Naive thymus-derived CD4-positive, alpha-beta T cell (primary cell): Measurements from ENCODE around the gene ADARB1. TPM values are rescaled to one million over a fixed set of nuclear protein-coding genes. Genes with fewer than 3 reads are reported as not detected.

Experiments used
- ATAC-seq: fragments of 150-1000 bp; cut with Tn5 transposase; 2 replicates; pipeline ENCODE4 v1.10.0; 2021; ENCODE audit warnings: mild to moderate bottlenecking, moderate library complexity
- CTCF ChIA-PET: fragments of 350-600 bp; sonication (Branson Sonifier 250); formaldehyde crosslinking; loops from one replicate; lab custom pipeline; 2021; ENCODE audit warnings: antibody characterized with exemption; lab: Charles Lee
- POLR2A ChIA-PET: fragments of 350-600 bp; sonication (Branson Sonifier 250); formaldehyde crosslinking; loops from one replicate; lab custom pipeline; 2021; ENCODE audit warnings: antibody characterized with exemption, inconsistent platforms; lab: Charles Lee
- DNase-seq, 9 donors: peaks; one replicate each; pipeline versions ENCODE4 v3.0.0 to v3.0.0-alpha.2; 2020 to 2022; ENCODE audit warnings: mixed read lengths in 1 of 9
- H3K27ac ChIP-seq: one replicate; pipeline ENCODE4 v1.7.0; 2013; ENCODE audit warnings: mild to moderate bottlenecking, low read depth, low read length, moderate library complexity
- H3K27me3 ChIP-seq, 2 donors: one replicate each; pipeline ENCODE4 v1.7.0; 2013; ENCODE audit warnings: low read length in 2 of 2, mild to moderate bottlenecking in 2 of 2, moderate library complexity in 2 of 2; ENCODE audit not compliant: control insufficient read depth in 2 of 2, insufficient read depth in 2 of 2
- H3K36me3 ChIP-seq, 3 experiments: 1 replicate in 2 of 3; 2 replicates in 1 of 3; pipeline ENCODE4 v1.7.0; 2013; ENCODE audit warnings: low read length in 3 of 3, mild to moderate bottlenecking in 3 of 3, moderate library complexity in 1 of 3; ENCODE audit not compliant: insufficient read depth in 3 of 3, control insufficient read depth in 2 of 3
- H3K4me1 ChIP-seq, 2 donors: one replicate each; pipeline ENCODE4 v1.7.0; 2013; ENCODE audit warnings: low read length in 2 of 2, mild to moderate bottlenecking in 2 of 2, moderate library complexity in 1 of 2; ENCODE audit not compliant: control insufficient read depth in 2 of 2, insufficient read depth in 2 of 2
- H3K4me3 ChIP-seq: 2 replicates; pipeline ENCODE4 v1.7.0; 2013; ENCODE audit warnings: mild to moderate bottlenecking, low read length
- H3K9me3 ChIP-seq, 3 experiments: 1 replicate in 2 of 3; 2 replicates in 1 of 3; pipeline ENCODE4 v1.7.0; 2013; ENCODE audit warnings: low read length in 3 of 3; ENCODE audit not compliant: control insufficient read depth in 2 of 3
- H3K27ac Mint-ChIP-seq, 9 donors: one replicate each; pipeline ENCODE4 v1.8.0; 2020 to 2022; ENCODE audit warnings: mixed read lengths in 9 of 9, mild to moderate bottlenecking in 8 of 9, moderate library complexity in 5 of 9, inconsistent platforms in 2 of 9
- H3K27me3 Mint-ChIP-seq, 5 donors: one replicate each; pipeline ENCODE4 v1.8.0; 2021 to 2022; ENCODE audit warnings: mixed read lengths in 5 of 5, mild to moderate bottlenecking in 1 of 5
- H3K36me3 Mint-ChIP-seq, 5 donors: one replicate each; pipeline ENCODE4 v1.8.0; 2020 to 2022; ENCODE audit warnings: mixed read lengths in 5 of 5, mild to moderate bottlenecking in 3 of 5, inconsistent platforms in 1 of 5
- H3K4me1 Mint-ChIP-seq, 7 donors: one replicate each; pipeline ENCODE4 v1.8.0; 2020 to 2022; ENCODE audit warnings: mixed read lengths in 7 of 7, mild to moderate bottlenecking in 3 of 7, inconsistent platforms in 1 of 7
- H3K4me3 Mint-ChIP-seq, 10 donors: one replicate each; pipeline ENCODE4 v1.8.0; 2020 to 2022; ENCODE audit warnings: mild to moderate bottlenecking in 10 of 10, mixed read lengths in 10 of 10, moderate library complexity in 6 of 10, inconsistent platforms in 2 of 10
- H3K9me3 Mint-ChIP-seq, 11 donors: one replicate each; pipeline ENCODE4 v1.8.0; 2020 to 2022; ENCODE audit warnings: mixed read lengths in 11 of 11, mild to moderate bottlenecking in 4 of 11, inconsistent platforms in 1 of 11, moderate library complexity in 1 of 11
- intact Hi-C, 2 donors: fragments of 100-400 bp; cut with micrococcal nuclease; formaldehyde crosslinking; loops; one replicate each; pipeline ENCODE4 v1.15.1; 2023
- polyA plus RNA-seq, 2 donors: library from polyadenylated mRNA; unstranded; fragments of 300-500 nt; fragmentation: Illumina TruSeq; gene quantifications; one replicate each; pipeline ENCODE4 v1.2.3, GENCODE V29; 2021
- total RNA-seq, 6 experiments: library from RNA in 5 of 6; stranded (reverse) in 5 of 6; gene quantifications; 1 replicate in 5 of 6; 2 replicates in 1 of 6; pipeline ENCODE4 v1.2.3 and lab custom pipeline; 2021 to 2026

ADARB1 gene
- total and polyA plus RNA-seq, 7 experiments from 2014 or later = 6.2 to 52.2 (median 38.4) TPM

GRCh38 chr21:45113543-45113942, 39.2 kb downstream of the ADARB1 start:
- intact Hi-C loops = loop anchor here in 1 of 2 donors (10.0 kb wide), 1 partner anchor 309 kb away; the partner anchor contains the start of gene UBE2G2
- peaks cover 0 to 11% of the 10 kb centered on the region in 2 donors for H3K4me1 ChIP-seq

GRCh38 chr21:45114072-45114471, 39.7 kb downstream of the ADARB1 start:
- Mint-ChIP-seq H3K4me3 (no peak overlapping the region), H3K4me1 (peaks cover 34 to 79% (median 66%) of the 10 kb centered on the region in 7 donors)

More at GRCh38 chr21:45113543-45113942, 39.2 kb downstream of the ADARB1 start:
- DNase-seq (no peak), ATAC-seq (no peak)
- ChIA-PET POLR2A (interaction anchor here (0.7 kb wide), 1 partner anchor 52 kb away, joined by 3 read pairs; no protein-coding TSS in a partner anchor), CTCF (interaction anchor here (0.7 to 1.8 kb wide), 3 partner anchors 24 to 164 kb away, joined by 3 to 6 read pairs (median 5); no protein-coding TSS in a partner anchor)
- no peak overlapping the region for H3K27ac ChIP-seq
- H3K36me3 ChIP-seq = no peaks in the 10 kb centered on the region
- H3K4me3 ChIP-seq = no peak overlapping the region
- no peaks in the 10 kb centered on the region for H3K27me3 Mint-ChIP-seq
- H3K4me3 Mint-ChIP-seq = no peak overlapping the region
- H3K9me3 Mint-ChIP-seq = no peaks in the 10 kb centered on the region
- peaks cover 0 to 13% (median 4%) of the 10 kb centered on the region in 5 donors for H3K36me3 Mint-ChIP-seq
- H3K27me3 ChIP-seq = no peaks in the 10 kb centered on the region
- H3K4me1 Mint-ChIP-seq = peaks cover 35 to 82% (median 72%) of the 10 kb centered on the region in 7 donors
- H3K9me3 ChIP-seq = no peaks in the 10 kb centered on the region
- H3K27ac Mint-ChIP-seq = no peak overlapping the region

GRCh38 chr21:45114475-45114874, 40.1 kb downstream of the ADARB1 start:
- DNase-seq (no peak), ATAC-seq (no peak)
- Histone ChIP-seq H3K4me1 (peaks cover 0 to 2% of the 10 kb centered on the region in 2 donors), H3K27me3 (no peaks in the 10 kb centered on the region), H3K9me3 (no peaks in the 10 kb centered on the region), H3K27ac (no peak overlapping the region), H3K36me3 (no peaks in the 10 kb centered on the region), H3K4me3 (no peak overlapping the region)
- H3K4me3 Mint-ChIP-seq = no peak overlapping the region
- intact Hi-C loops = loop anchor here in 1 of 2 donors (10.0 kb wide), 1 partner anchor 310 kb away; the partner anchor contains the start of gene UBE2G2
- peaks cover 0 to 19% (median 4%) of the 10 kb centered on the region in 5 donors for H3K36me3 Mint-ChIP-seq
- CTCF ChIA-PET = interaction anchor here (1.7 to 1.8 kb wide), 3 partner anchors 13 to 165 kb away, joined by 5 to 6 read pairs (median 5); no protein-coding TSS in a partner anchor
- peak overlapping the region in 1 of 9 donors; percentile 8 for H3K27ac Mint-ChIP-seq
- POLR2A ChIA-PET = interaction anchor here (0.9 kb wide), 1 partner anchor 12 kb away, joined by 4 read pairs; no protein-coding TSS in a partner anchor
- peaks cover 30 to 76% (median 62%) of the 10 kb centered on the region in 7 donors for H3K4me1 Mint-ChIP-seq
- no peaks in the 10 kb centered on the region for H3K27me3 Mint-ChIP-seq
- H3K9me3 Mint-ChIP-seq = no peaks in the 10 kb centered on the region

More at GRCh38 chr21:45114072-45114471, 39.7 kb downstream of the ADARB1 start:
- Mint-ChIP-seq H3K36me3 (peaks cover 0 to 16% (median 4%) of the 10 kb centered on the region in 5 donors), H3K27ac (no peak overlapping the region), H3K27me3 (no peaks in the 10 kb centered on the region), H3K9me3 (no peaks in the 10 kb centered on the region)
- ATAC-seq (no peak), DNase-seq (no peak)
- Histone ChIP-seq H3K4me1 (peaks cover 0 to 6% of the 10 kb centered on the region in 2 donors), H3K27me3 (no peaks in the 10 kb centered on the region), H3K36me3 (no peaks in the 10 kb centered on the region), H3K9me3 (no peaks in the 10 kb centered on the region), H3K27ac (no peak overlapping the region), H3K4me3 (no peak overlapping the region)
- intact Hi-C loops = loop anchor here in 1 of 2 donors (10.0 kb wide), 1 partner anchor 309 kb away; the partner anchor contains the start of gene UBE2G2
- POLR2A ChIA-PET = interaction anchor here (0.9 kb wide), 1 partner anchor 11 kb away, joined by 4 read pairs; no protein-coding TSS in a partner anchor
- CTCF ChIA-PET = interaction anchor here (0.7 to 1.8 kb wide), 4 partner anchors 14 to 164 kb away, joined by 3 to 6 read pairs (median 5); no protein-coding TSS in a partner anchor

- Mint-ChIP-seq H3K4me3 (no peak overlapping the region), H3K36me3 (peaks cover 0 to 21% (median 4%) of the 10 kb centered on the region in 5 donors), H3K27me3 (no peaks in the 10 kb centered on the region), H3K4me1 (peaks cover 26 to 71% (median 56%) of the 10 kb centered on the region in 7 donors), H3K9me3 (no peaks in the 10 kb centered on the region), H3K27ac (peak overlapping the region in 2 of 9 donors; percentile 8 to 33)
- H3K27me3 ChIP-seq = no peaks in the 10 kb centered on the region
- no peak for ATAC-seq
- H3K27ac ChIP-seq = no peak overlapping the region
- H3K4me3 ChIP-seq = no peak overlapping the region
- DNase-seq = no peak
- H3K36me3 ChIP-seq = peaks cover 0 to 2% (median 0%) of the 10 kb centered on the region in 3 experiments
- intact Hi-C loops = loop anchor here in 1 of 2 donors (10.0 kb wide), 1 partner anchor 310 kb away; the partner anchor contains the start of gene UBE2G2
- no peaks in the 10 kb centered on the region for H3K4me1 ChIP-seq
- ChIA-PET CTCF (interaction anchor here (1.7 kb wide), 1 partner anchor 13 kb away, joined by 5 read pairs; no protein-coding TSS in a partner anchor), POLR2A (no interaction called here)
- no peaks in the 10 kb centered on the region for H3K9me3 ChIP-seq
Measured at GRCh38 chr21:45115141-45115540, 40.8 kb downstream of the ADARB1 start.

GRCh38 chr21:45116066-45116465, 41.7 kb downstream of the ADARB1 start:
- Mint-ChIP-seq H3K4me3 (peak overlapping the region in 1 of 10 donors; percentile 13), H3K27ac (peak overlapping the region in 2 of 9 donors; percentile 37 to 58), H3K36me3 (peaks cover 0 to 27% (median 7%) of the 10 kb centered on the region in 5 donors), H3K9me3 (no peaks in the 10 kb centered on the region), H3K27me3 (no peaks in the 10 kb centered on the region), H3K4me1 (peaks cover 19 to 65% (median 47%) of the 10 kb centered on the region in 7 donors)
- Histone ChIP-seq H3K27me3 (no peaks in the 10 kb centered on the region), H3K36me3 (peaks cover 0 to 7% (median 0%) of the 10 kb centered on the region in 3 experiments), H3K4me1 (no peaks in the 10 kb centered on the region), H3K9me3 (no peaks in the 10 kb centered on the region), H3K4me3 (no peak overlapping the region), H3K27ac (no peak overlapping the region)
- DNase-seq = no peak
- ChIA-PET POLR2A (no interaction called here), CTCF (no interaction called here)
- ATAC-seq = no peak
- intact Hi-C loops = loop anchor here in 1 of 2 donors (10.0 kb wide), 1 partner anchor 311 kb away; the partner anchor contains the start of gene UBE2G2

- CTCF ChIA-PET = interaction anchor here (0.8 to 2.0 kb wide), 5 partner anchors 9 to 167 kb away, joined by 3 to 9 read pairs (median 6); no protein-coding TSS in a partner anchor
- H3K36me3 Mint-ChIP-seq = peaks cover 0 to 31% (median 7%) of the 10 kb centered on the region in 5 donors
- Histone ChIP-seq H3K9me3 (no peaks in the 10 kb centered on the region), H3K27ac (no peak overlapping the region), H3K27me3 (no peaks in the 10 kb centered on the region), H3K4me3 (no peak overlapping the region), H3K36me3 (peaks cover 0 to 12% (median 0%) of the 10 kb centered on the region in 3 experiments), H3K4me1 (no peaks in the 10 kb centered on the region)
- peak overlapping the region in 6 of 9 donors; percentile 7 to 72 (median 61) for H3K27ac Mint-ChIP-seq
- intact Hi-C loops = loop anchor here in 1 of 2 donors (10.0 kb wide), 1 partner anchor 313 kb away; the partner anchor contains the start of gene UBE2G2
- peak; percentile 50 for ATAC-seq
- H3K4me1 Mint-ChIP-seq = peaks cover 13 to 62% (median 45%) of the 10 kb centered on the region in 7 donors
- POLR2A ChIA-PET = interaction anchor here (0.8 to 1.3 kb wide), 4 partner anchors 13 to 154 kb away, joined by 3 to 5 read pairs (median 3); no protein-coding TSS in a partner anchor
- no peaks in the 10 kb centered on the region for H3K27me3 Mint-ChIP-seq
- no peaks in the 10 kb centered on the region for H3K9me3 Mint-ChIP-seq
- no peak for DNase-seq
- H3K4me3 Mint-ChIP-seq = peak overlapping the region in 2 of 10 donors; percentile 12 to 21
Measured at GRCh38 chr21:45117314-45117713, 42.9 kb downstream of the ADARB1 start.
